ENCODE data around the gene PRKAR1B.

DNA sequence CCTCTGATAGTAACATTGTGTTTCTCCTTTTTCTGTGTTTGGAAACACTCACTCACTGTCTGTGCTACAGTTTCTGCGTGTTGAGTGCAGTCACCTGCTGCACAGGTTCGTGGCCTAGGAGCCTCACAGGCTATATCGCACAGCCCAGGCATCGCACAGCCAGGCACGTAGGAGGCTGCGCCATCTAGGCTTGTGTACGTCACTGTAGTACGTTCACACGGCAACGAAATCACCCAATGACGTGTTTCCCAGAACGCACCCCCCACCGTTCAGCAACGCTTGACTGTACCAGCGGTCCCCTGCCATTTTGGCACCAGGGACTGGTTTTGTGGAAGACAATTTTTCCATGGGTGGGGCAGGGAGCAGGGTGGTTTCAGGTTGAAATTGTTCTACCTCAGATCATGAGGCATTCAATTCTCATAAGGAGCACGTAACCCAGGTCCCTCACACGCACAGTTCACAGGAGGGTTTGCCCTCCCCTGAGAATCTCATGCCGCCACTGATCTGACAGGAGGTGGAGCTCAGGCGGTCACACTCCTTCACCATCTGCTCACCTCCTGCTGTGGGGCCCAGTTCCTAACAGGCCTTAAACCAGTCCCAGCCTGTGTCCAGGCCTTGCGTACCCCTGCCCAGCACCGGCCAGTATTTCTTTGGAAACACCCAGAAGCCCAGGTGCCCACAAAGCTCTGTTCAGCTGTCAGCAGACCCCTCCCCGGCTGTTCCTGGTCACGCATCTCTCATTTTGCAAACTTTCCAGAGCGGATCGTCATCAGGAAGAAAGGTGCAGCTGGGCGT lies 23.2 kb upstream of the PRKAR1B start:
- TF ChIP-seq, protein P1, sequence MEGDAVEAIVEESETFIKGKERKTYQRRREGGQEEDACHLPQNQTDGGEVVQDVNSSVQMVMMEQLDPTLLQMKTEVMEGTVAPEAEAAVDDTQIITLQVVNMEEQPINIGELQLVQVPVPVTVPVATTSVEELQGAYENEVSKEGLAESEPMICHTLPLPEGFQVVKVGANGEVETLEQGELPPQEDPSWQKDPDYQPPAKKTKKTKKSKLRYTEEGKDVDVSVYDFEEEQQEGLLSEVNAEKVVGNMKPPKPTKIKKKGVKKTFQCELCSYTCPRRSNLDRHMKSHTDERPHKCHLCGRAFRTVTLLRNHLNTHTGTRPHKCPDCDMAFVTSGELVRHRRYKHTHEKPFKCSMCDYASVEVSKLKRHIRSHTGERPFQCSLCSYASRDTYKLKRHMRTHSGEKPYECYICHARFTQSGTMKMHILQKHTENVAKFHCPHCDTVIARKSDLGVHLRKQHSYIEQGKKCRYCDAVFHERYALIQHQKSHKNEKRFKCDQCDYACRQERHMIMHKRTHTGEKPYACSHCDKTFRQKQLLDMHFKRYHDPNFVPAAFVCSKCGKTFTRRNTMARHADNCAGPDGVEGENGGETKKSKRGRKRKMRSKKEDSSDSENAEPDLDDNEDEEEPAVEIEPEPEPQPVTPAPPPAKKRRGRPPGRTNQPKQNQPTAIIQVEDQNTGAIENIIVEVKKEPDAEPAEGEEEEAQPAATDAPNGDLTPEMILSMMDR (conservative IDR thresholded peaks at IDR 0.05; ENCODE audit: low read length) = no peak
- no peak for TF ChIP-seq EZH2phosphoT487 (IDR thresholded peaks at IDR 0.05; ENCODE audit: borderline replicate concordance)

Measured in Loucy (cell line).